PC-9 (cell line): ENCODE measurements around the gene ANKRD40CL. TPM values are rescaled to one million over a fixed set of nuclear protein-coding genes. Genes with fewer than 3 reads are reported as not detected.

Source experiments
- BruUV-seq: library from RNA; stranded (reverse); fragments of 400-500 nt; replicated peaks from 2 replicates; lab custom pipeline; 2021; lab: Mats Ljungman, UMichigan
- CTCF ChIA-PET: fragments of 300-600 bp; sonication (Branson Sonifier 250); formaldehyde crosslinking; loops from one replicate; lab custom pipeline; 2022; ENCODE audit warnings: antibody characterized with exemption; lab: Charles Lee
- POLR2A ChIA-PET: fragments of 300-600 bp; sonication (Branson Sonifier 250); formaldehyde crosslinking; loops from one replicate; lab custom pipeline; 2022; ENCODE audit warnings: antibody characterized with exemption; ENCODE audit not compliant: unreplicated experiment; lab: Charles Lee
- DNase-seq, 2 experiments: peaks; one replicate each; pipeline versions ENCODE4 v3.0.0 to v3.0.0-alpha.2; 2015 to 2022; ENCODE audit warnings: mixed read lengths in 1 of 2
- H2AFZ ChIP-seq: fragments of 200-600 bp; sonication (generic); 2 replicates; pipeline ENCODE4 v1.8.1; 2017; ENCODE audit warnings: antibody characterized with exemption
- H3F3A ChIP-seq: fragments of 200-600 bp; sonication (generic); 2 replicates; pipeline ENCODE4 v1.8.1; 2017; ENCODE audit warnings: antibody characterized with exemption, mild to moderate bottlenecking, low read depth; ENCODE audit not compliant: insufficient read depth
- H3K27ac ChIP-seq: fragments of 200-600 bp; sonication (generic); 2 replicates; pipeline ENCODE4 v1.6.1; 2016; ENCODE audit warnings: mixed run types
- H3K27me3 ChIP-seq: fragments of 200-600 bp; sonication (generic); 2 replicates; pipeline ENCODE4 v1.6.1; 2016; ENCODE audit warnings: low read depth, mixed run types; ENCODE audit not compliant: insufficient read depth
- H3K36me3 ChIP-seq: fragments of 200-600 bp; sonication (generic); 2 replicates; pipeline ENCODE4 v1.6.1; 2016; ENCODE audit warnings: low read depth, mixed run types
- H3K4me1 ChIP-seq: fragments of 200-600 bp; sonication (generic); replicated peaks from 2 replicates; pipeline ENCODE4 v1.6.1; 2016; ENCODE audit warnings: mixed run types; ENCODE audit not compliant: insufficient read depth
- H3K4me2 ChIP-seq: fragments of 200-600 bp; sonication (generic); 2 replicates; pipeline ENCODE4 v1.6.1; 2017; ENCODE audit warnings: mixed run types
- H3K4me3 ChIP-seq: fragments of 200-600 bp; sonication (generic); 2 replicates; pipeline ENCODE4 v1.6.1; 2016; ENCODE audit warnings: mixed run types
- H3K79me2 ChIP-seq: fragments of 200-600 bp; sonication (generic); 2 replicates; pipeline ENCODE4 v1.6.1; 2017; ENCODE audit warnings: low read depth, mixed run types
- H3K9me2 ChIP-seq: fragments of 200-600 bp; sonication (generic); 2 replicates; pipeline ENCODE4 v1.8.1; 2017; ENCODE audit warnings: mild to moderate bottlenecking; ENCODE audit not compliant: insufficient read depth
- H3K9me3 ChIP-seq: fragments of 200-600 bp; sonication (generic); 2 replicates; pipeline ENCODE4 v1.8.1; 2016; ENCODE audit warnings: low read depth; ENCODE audit not compliant: insufficient read depth
- H4K20me1 ChIP-seq: fragments of 200-600 bp; sonication (generic); 2 replicates; pipeline ENCODE4 v1.8.1; 2017; ENCODE audit not compliant: insufficient read depth
- EZH2 ChIP-seq: fragments of 200-600 bp; sonication (generic); IDR thresholded peaks from 2 replicates; pipeline ENCODE4 v1.8.0; 2017; ENCODE audit warnings: antibody characterized with exemption, low read depth
- intact Hi-C: fragments of 100-400 bp; cut with micrococcal nuclease; formaldehyde crosslinking; loops from one replicate; pipeline ENCODE4 v1.10.0; 2022; ENCODE audit not compliant: unreplicated experiment
- total RNA-seq: library from RNA; stranded (reverse); gene quantifications from 2 replicates; pipeline ENCODE4 v1.2.3, GENCODE V29; 2021
- TF ChIP-seq, protein P1 (sequence below): fragments of 200-600 bp; sonication (generic); conservative IDR thresholded peaks from 2 replicates; pipeline ENCODE4 v1.6.1; 2017; ENCODE audit warnings: mixed run types, antibody characterized with exemption, mild to moderate bottlenecking, moderate library complexity

The ANKRD40CL gene
- total RNA-seq, 1 experiment from 2014 or later, result not detected

DNA sequence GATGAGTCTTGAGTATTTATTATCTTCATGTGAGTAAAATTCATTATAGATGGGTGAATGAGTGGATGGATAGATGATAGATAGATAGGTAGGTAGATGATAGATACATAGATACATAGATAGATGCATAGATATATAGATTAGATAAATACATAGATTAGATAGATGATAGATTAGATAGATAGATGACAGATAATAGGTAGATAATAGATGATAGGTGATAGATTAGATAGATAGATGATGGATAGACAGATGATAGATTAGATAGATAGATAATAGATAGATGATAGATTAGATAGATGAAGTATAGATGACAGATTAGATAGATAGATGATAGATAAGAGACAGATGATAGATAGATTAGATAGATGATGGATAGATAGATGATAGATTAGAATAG, 46.3 kb upstream of the ANKRD40CL start:
- H3K4me2 ChIP-seq, result no peak overlapping the region
- no peak overlapping the region for H2AFZ ChIP-seq
- TF ChIP-seq, protein P1, sequence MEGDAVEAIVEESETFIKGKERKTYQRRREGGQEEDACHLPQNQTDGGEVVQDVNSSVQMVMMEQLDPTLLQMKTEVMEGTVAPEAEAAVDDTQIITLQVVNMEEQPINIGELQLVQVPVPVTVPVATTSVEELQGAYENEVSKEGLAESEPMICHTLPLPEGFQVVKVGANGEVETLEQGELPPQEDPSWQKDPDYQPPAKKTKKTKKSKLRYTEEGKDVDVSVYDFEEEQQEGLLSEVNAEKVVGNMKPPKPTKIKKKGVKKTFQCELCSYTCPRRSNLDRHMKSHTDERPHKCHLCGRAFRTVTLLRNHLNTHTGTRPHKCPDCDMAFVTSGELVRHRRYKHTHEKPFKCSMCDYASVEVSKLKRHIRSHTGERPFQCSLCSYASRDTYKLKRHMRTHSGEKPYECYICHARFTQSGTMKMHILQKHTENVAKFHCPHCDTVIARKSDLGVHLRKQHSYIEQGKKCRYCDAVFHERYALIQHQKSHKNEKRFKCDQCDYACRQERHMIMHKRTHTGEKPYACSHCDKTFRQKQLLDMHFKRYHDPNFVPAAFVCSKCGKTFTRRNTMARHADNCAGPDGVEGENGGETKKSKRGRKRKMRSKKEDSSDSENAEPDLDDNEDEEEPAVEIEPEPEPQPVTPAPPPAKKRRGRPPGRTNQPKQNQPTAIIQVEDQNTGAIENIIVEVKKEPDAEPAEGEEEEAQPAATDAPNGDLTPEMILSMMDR, result no peak
- no peak for TF ChIP-seq EZH2
- POLR2A ChIA-PET, result no interaction called here
- H3K27ac ChIP-seq, result no peak overlapping the region
- intact Hi-C loops, result no loop called here
- H3K36me3 ChIP-seq, result no peaks in the 10 kb centered on the region
- peaks cover 13% of the 10 kb centered on the region for H3K4me1 ChIP-seq
- no peaks in the 10 kb centered on the region for H3K9me3 ChIP-seq
- no peak overlapping the region for H3K4me3 ChIP-seq
- no peaks in the 10 kb centered on the region for H3K79me2 ChIP-seq
- no peaks in the 10 kb centered on the region for H3F3A ChIP-seq
- no peak for DNase-seq
- no peaks in the 10 kb centered on the region for H3K9me2 ChIP-seq
- CTCF ChIA-PET, result no interaction called here
- BruUV-seq, result no TSS peak
- no peaks in the 10 kb centered on the region for H3K27me3 ChIP-seq
- no peaks in the 10 kb centered on the region for H4K20me1 ChIP-seq

DNA sequence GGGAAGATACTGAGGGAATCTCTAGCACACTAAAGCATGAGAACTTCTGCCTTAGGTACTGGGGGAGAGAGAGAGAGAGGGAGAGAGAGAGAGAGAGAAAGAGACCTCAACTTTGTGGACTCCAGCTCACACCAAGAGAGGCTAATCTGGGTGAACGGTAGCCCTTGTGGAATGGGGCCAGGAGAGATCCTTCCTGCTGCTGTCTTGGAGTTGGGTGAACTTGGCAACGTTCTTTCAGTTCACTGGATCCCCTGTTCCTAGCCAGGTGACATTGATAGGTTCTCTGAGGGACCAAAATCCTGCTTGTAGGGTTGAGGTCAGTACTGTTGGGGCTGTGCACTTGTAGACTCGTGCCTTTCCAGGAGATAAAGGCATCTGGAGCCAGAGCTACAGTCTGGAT, 41.6 kb upstream of the ANKRD40CL start:
- H3F3A ChIP-seq, result no peaks in the 10 kb centered on the region; the same call in 1 of the 2 replicates
- intact Hi-C loops, result no loop called here
- BruUV-seq, result no TSS peak
- ChIA-PET POLR2A (no interaction called here), CTCF (no interaction called here)
- no peaks in the 10 kb centered on the region for H3K9me3 ChIP-seq
- no peaks in the 10 kb centered on the region for H3K79me2 ChIP-seq
- H3K4me2 ChIP-seq, result no peak overlapping the region
- no peak overlapping the region for H3K4me3 ChIP-seq
- no peaks in the 10 kb centered on the region for H3K36me3 ChIP-seq
- H3K27ac ChIP-seq, result no peak overlapping the region
- no peaks in the 10 kb centered on the region for H3K4me1 ChIP-seq
- H4K20me1 ChIP-seq, result no peaks in the 10 kb centered on the region
- H2AFZ ChIP-seq, result no peak overlapping the region
- H3K9me2 ChIP-seq, result no peaks in the 10 kb centered on the region
- TF ChIP-seq, protein P1, result no peak
- no peak for TF ChIP-seq EZH2
- no peak for DNase-seq
- H3K27me3 ChIP-seq, result no peaks in the 10 kb centered on the region

DNA sequence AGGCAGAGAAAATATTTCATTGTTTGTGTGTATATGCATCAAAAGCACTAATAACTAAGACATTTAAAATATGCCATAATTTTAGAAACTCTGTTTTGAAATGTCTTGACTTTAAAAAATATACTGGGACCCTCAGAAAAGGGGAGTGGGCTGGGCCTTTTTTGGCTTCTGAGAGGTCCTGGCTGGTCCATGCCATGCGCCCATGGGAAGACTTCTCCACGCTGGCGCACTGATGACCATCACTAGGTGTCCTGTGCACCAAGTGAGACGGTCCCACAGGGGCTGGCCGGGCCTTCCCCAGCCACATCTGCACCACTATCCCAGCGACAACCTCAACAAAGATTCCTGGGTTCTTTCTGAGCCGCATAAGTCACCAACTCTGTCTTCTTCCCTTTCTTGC, 41.1 kb upstream of the ANKRD40CL start:
- H3K27me3 ChIP-seq, result no peaks in the 10 kb centered on the region
- no peak overlapping the region for H2AFZ ChIP-seq
- no peak for DNase-seq
- BruUV-seq, result no TSS peak
- no peak overlapping the region for H3K4me2 ChIP-seq
- ChIA-PET POLR2A (no interaction called here), CTCF (no interaction called here)
- no peak overlapping the region for H3K4me3 ChIP-seq
- no peaks in the 10 kb centered on the region for H4K20me1 ChIP-seq
- H3K27ac ChIP-seq, result no peak overlapping the region
- no peaks in the 10 kb centered on the region for H3K36me3 ChIP-seq
- no peaks in the 10 kb centered on the region for H3K79me2 ChIP-seq
- intact Hi-C loops, result no loop called here
- no peak for TF ChIP-seq EZH2
- TF ChIP-seq, protein P1, result no peak
- H3K4me1 ChIP-seq, result no peaks in the 10 kb centered on the region
- no peaks in the 10 kb centered on the region for H3K9me2 ChIP-seq
- H3K9me3 ChIP-seq, result no peaks in the 10 kb centered on the region
- H3F3A ChIP-seq, result no peaks in the 10 kb centered on the region; the same call in 1 of the 2 replicates
